GM12801 (cell line): ENCODE measurements around the gene KRR1.

ENCODE experiments used
- TF ChIP-seq, protein P1 (sequence below): IDR thresholded peaks from one replicate; pipeline ENCODE4 v1.5.1; 2011; ENCODE audit warnings: control low read depth; ENCODE audit not compliant: insufficient read length; ENCODE audit errors: extremely low read depth

The KRR1 gene

GRCh38 chr12:75444429-75445136 is 66.8 kb downstream of the KRR1 start:
- TF ChIP-seq, protein P1, sequence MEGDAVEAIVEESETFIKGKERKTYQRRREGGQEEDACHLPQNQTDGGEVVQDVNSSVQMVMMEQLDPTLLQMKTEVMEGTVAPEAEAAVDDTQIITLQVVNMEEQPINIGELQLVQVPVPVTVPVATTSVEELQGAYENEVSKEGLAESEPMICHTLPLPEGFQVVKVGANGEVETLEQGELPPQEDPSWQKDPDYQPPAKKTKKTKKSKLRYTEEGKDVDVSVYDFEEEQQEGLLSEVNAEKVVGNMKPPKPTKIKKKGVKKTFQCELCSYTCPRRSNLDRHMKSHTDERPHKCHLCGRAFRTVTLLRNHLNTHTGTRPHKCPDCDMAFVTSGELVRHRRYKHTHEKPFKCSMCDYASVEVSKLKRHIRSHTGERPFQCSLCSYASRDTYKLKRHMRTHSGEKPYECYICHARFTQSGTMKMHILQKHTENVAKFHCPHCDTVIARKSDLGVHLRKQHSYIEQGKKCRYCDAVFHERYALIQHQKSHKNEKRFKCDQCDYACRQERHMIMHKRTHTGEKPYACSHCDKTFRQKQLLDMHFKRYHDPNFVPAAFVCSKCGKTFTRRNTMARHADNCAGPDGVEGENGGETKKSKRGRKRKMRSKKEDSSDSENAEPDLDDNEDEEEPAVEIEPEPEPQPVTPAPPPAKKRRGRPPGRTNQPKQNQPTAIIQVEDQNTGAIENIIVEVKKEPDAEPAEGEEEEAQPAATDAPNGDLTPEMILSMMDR = no peak

- TF ChIP-seq, protein P1 = no peak
Measured at GRCh38 chr12:75443709-75444108, 67.7 kb downstream of the KRR1 start.
